Vagina (tissue), 2 donors: Measurements from ENCODE around the gene ANKS6.

Experiments
- POLR2A ChIP-seq, 2 donors: fragments of 450-650 bp; IDR thresholded peaks; one replicate each; pipeline ENCODE4 v1.6.1; 2017; ENCODE audit warnings: antibody characterized with exemption in 2 of 2, mild to moderate bottlenecking in 2 of 2, moderate library complexity in 2 of 2
- POLR2AphosphoS5 ChIP-seq, 2 donors: sonication (generic); formaldehyde crosslinking; IDR thresholded peaks; one replicate each; pipeline ENCODE4 v1.9.0; 2017; ENCODE audit warnings: antibody characterized with exemption in 2 of 2, mild to moderate bottlenecking in 2 of 2, low read depth in 1 of 2; ENCODE audit not compliant: insufficient read depth in 1 of 2
- TF ChIP-seq, protein P1 (sequence below), 3 experiments: fragments of 450-650 bp in 2 of 3; fragments of 200-600 bp in 1 of 3; sonication (generic) in 1 of 3; IDR thresholded peaks; one replicate each; pipeline ENCODE4 v1.5.1; 2017 to 2019; ENCODE audit warnings: antibody characterized with exemption in 3 of 3, mild to moderate bottlenecking in 2 of 3, moderate library complexity in 2 of 3

- TF ChIP-seq POLR2AphosphoS5 (IDR thresholded peaks at IDR 0.05; ENCODE audit: insufficient read depth in 1 of 2, low read depth in 1 of 2) (no peak), POLR2A (IDR thresholded peaks at IDR 0.05) (no peak)
- TF ChIP-seq, protein P1, sequence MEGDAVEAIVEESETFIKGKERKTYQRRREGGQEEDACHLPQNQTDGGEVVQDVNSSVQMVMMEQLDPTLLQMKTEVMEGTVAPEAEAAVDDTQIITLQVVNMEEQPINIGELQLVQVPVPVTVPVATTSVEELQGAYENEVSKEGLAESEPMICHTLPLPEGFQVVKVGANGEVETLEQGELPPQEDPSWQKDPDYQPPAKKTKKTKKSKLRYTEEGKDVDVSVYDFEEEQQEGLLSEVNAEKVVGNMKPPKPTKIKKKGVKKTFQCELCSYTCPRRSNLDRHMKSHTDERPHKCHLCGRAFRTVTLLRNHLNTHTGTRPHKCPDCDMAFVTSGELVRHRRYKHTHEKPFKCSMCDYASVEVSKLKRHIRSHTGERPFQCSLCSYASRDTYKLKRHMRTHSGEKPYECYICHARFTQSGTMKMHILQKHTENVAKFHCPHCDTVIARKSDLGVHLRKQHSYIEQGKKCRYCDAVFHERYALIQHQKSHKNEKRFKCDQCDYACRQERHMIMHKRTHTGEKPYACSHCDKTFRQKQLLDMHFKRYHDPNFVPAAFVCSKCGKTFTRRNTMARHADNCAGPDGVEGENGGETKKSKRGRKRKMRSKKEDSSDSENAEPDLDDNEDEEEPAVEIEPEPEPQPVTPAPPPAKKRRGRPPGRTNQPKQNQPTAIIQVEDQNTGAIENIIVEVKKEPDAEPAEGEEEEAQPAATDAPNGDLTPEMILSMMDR (IDR thresholded peaks at IDR 0.05): no peak
Measured at GRCh38 chr9:98791608-98792490, 4.5 kb downstream of the ANKS6 start.
